GM23248 (cell line): Measurements from ENCODE around the gene MEGF11. TPM values are rescaled to one million over a fixed set of nuclear protein-coding genes. Genes with fewer than 3 reads are reported as not detected.

Experiments
- DNase-seq: peaks from one replicate; pipeline ENCODE4 v3.0.0-alpha.2; 2015
- H2AFZ ChIP-seq: fragments of 200-600 bp; sonication (generic); 2 replicates; pipeline ENCODE4 v1.6.1; 2016; ENCODE audit warnings: antibody characterized with exemption
- H3F3A ChIP-seq: fragments of 200-600 bp; sonication (generic); 2 replicates; pipeline ENCODE4 v1.6.1; 2016; ENCODE audit warnings: mild to moderate bottlenecking, antibody characterized with exemption, mixed run types; ENCODE audit not compliant: insufficient read depth
- H3K27ac ChIP-seq: fragments of 200-600 bp; sonication (generic); 2 replicates; pipeline ENCODE4 v1.5.1; 2016; ENCODE audit warnings: mild to moderate bottlenecking
- H3K27me3 ChIP-seq: fragments of 200-600 bp; sonication (generic); replicated peaks from 2 replicates; pipeline ENCODE4 v1.6.1; 2016; ENCODE audit warnings: mild to moderate bottlenecking; ENCODE audit not compliant: insufficient read depth
- H3K36me3 ChIP-seq: fragments of 200-600 bp; sonication (generic); 2 replicates; pipeline ENCODE4 v1.6.1; 2016; ENCODE audit warnings: low read depth, mild to moderate bottlenecking
- H3K4me1 ChIP-seq: fragments of 200-600 bp; sonication (generic); 2 replicates; pipeline ENCODE4 v1.6.1; 2016; ENCODE audit warnings: mild to moderate bottlenecking; ENCODE audit not compliant: insufficient read depth
- H3K4me2 ChIP-seq: fragments of 200-600 bp; sonication (generic); one replicate; pipeline ENCODE4 v1.6.1; 2016; ENCODE audit warnings: mild to moderate bottlenecking; ENCODE audit not compliant: unreplicated experiment
- H3K4me3 ChIP-seq: fragments of 200-600 bp; sonication (generic); 2 replicates; pipeline ENCODE4 v1.5.1; 2016; ENCODE audit warnings: mild to moderate bottlenecking
- H3K79me2 ChIP-seq: fragments of 200-600 bp; sonication (generic); 2 replicates; pipeline ENCODE4 v1.6.1; 2016; ENCODE audit warnings: mild to moderate bottlenecking; ENCODE audit not compliant: insufficient read depth
- H3K9ac ChIP-seq: fragments of 200-600 bp; sonication (generic); 2 replicates; pipeline ENCODE4 v1.6.1; 2016; ENCODE audit warnings: mild to moderate bottlenecking
- H3K9me2 ChIP-seq: fragments of 200-600 bp; sonication (generic); 2 replicates; pipeline ENCODE4 v1.6.1; 2016; ENCODE audit warnings: mixed run types, mild to moderate bottlenecking, moderate library complexity; ENCODE audit not compliant: insufficient read depth
- H3K9me3 ChIP-seq: fragments of 200-600 bp; sonication (generic); one replicate; pipeline ENCODE4 v1.6.1; 2017; ENCODE audit warnings: low read depth
- H4K20me1 ChIP-seq: fragments of 200-600 bp; sonication (generic); 2 replicates; pipeline ENCODE4 v1.6.0; 2016; ENCODE audit not compliant: insufficient read depth
- EZH2 ChIP-seq: fragments of 200-600 bp; sonication (generic); IDR thresholded peaks from 2 replicates; pipeline ENCODE4 v1.6.1; 2018; ENCODE audit warnings: antibody characterized with exemption, mild to moderate bottlenecking; ENCODE audit not compliant: insufficient read depth, poor library complexity, severe bottlenecking
- EZH2phosphoT487 ChIP-seq: fragments of 200-600 bp; sonication (generic); IDR thresholded peaks from 2 replicates; pipeline ENCODE4 v1.6.1; 2018; ENCODE audit warnings: antibody characterized with exemption, moderate library complexity, mild to moderate bottlenecking, low read depth; ENCODE audit not compliant: insufficient read depth
- WGBS, 2 experiments: methylation state at CpG; one replicate each; pipeline ENCODE4 v1.1.6; 2015 to 2017; ENCODE audit warnings: low lambda C conversion rate in 2 of 2, low coverage in 1 of 2; ENCODE audit errors: missing lambda C conversion rate in 2 of 2; 5-methylcytosine and 5-hydroxymethylcytosine counted together
- in situ Hi-C: fragments of 300-500 bp; cut with MboI; formaldehyde crosslinking; loops from 2 replicates; pipeline ENCODE4 v1.15.0; 2020
- polyA plus RNA-seq: library from polyadenylated mRNA; unstranded; fragments of >200 nt; fragmentation: Nextera tagmentation; extraction: Ambion mirVana; gene quantifications from 2 replicates; pipeline ENCODE4 v1.2.1, GENCODE V29; 2016
- total RNA-seq: library from RNA; depleted of rRNA; stranded (reverse); fragments of >200 nt; shearing (Covaris generic); gene quantifications from 2 replicates; pipeline ENCODE4 v1.2.3, GENCODE V29; 2014

Gene MEGF11
- total and polyA plus RNA-seq, 2 experiments from 2014 or later = 0.14 TPM; not detected in 1

DNA sequence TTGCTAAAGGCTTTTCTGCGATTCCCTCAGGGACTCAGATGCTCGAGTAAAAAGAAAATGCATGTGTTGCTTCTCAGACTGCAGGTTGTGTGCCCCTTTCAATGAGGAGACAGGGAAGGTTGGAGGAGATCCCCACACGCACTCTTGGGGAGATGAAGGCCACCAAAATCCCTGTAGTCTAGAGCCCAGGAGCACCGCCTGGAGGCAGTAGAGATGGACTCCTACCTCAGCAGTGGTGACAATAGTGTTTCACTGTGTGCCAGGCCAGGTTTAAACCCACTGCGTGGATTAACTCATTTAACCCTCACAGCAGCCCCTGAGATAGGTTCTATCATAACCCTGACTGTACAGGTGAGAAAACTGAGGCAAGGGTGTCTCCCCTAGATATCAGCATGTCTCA, 15.2 kb downstream of the MEGF11 start:
- H4K20me1 ChIP-seq = no peaks in the 10 kb centered on the region
- 43% methylated on average over 5 of the region's 5 CpGs for WGBS, 2 experiments

DNA sequence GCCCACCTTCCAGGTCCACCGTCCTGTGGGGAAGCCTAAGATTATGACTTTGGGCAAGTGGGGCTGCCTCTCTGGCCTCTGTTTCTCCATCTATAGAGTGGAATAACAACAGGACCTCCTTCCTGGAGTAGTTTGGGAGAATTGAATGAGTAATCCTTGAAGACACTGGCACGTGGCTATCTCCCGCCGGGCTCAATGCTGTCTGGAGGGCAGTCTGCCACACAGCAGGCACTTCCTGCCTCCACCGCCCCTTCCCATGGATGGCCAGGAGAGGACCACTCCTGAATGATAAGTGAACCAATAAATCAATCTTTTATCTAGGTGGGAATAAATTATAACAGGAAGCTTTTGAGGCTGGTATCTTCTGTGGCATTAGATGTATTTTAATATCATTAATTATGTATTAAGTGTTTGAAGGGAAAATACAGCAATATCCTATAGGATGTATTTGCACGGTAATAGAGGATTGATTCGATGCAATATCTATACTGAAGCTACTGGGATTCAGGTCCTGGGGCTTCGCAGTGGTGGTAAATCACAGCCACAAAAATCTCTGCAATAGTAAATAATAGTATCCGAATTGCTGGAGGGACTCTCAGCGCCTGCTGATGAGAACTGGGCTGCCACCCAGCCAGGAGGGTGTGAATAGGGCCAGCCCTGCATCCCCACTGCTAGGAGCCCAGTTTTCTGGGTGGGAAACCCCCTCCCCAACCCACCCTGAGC, 15.9 kb downstream of the MEGF11 start:
- Histone ChIP-seq H3K9me2 (no peaks in the 10 kb centered on the region), H3K27me3 (peaks cover 24% of the 10 kb centered on the region), H3K9ac (no peak overlapping the region), H3K36me3 (no peaks in the 10 kb centered on the region), H3K9me3 (no peaks in the 10 kb centered on the region), H2AFZ (no peak overlapping the region), H3K4me2 (no peak overlapping the region), H3K4me3 (no peak overlapping the region), H3K4me1 (no peaks in the 10 kb centered on the region), H3F3A (no peaks in the 10 kb centered on the region), H3K27ac (no peak overlapping the region), H4K20me1 (no peaks in the 10 kb centered on the region), H3K79me2 (no peaks in the 10 kb centered on the region)
- in situ Hi-C loops = no loop called here
- TF ChIP-seq EZH2 (no peak), EZH2phosphoT487 (no peak)
- peak; percentile 23 for DNase-seq
- 39% methylated on average over 10 of the region's 10 CpGs for WGBS, 2 experiments

More for the DNA sequence above, 15.2 kb downstream of the MEGF11 start:
- Histone ChIP-seq H3K79me2 (no peaks in the 10 kb centered on the region), H3F3A (no peaks in the 10 kb centered on the region), H3K9me3 (no peaks in the 10 kb centered on the region), H3K4me3 (no peak overlapping the region), H3K27me3 (peaks cover 27% of the 10 kb centered on the region), H3K27ac (no peak overlapping the region), H3K4me2 (no peak overlapping the region), H3K9ac (no peak overlapping the region), H3K9me2 (no peaks in the 10 kb centered on the region), H3K4me1 (no peaks in the 10 kb centered on the region), H2AFZ (no peak overlapping the region), H3K36me3 (no peaks in the 10 kb centered on the region)
- TF ChIP-seq EZH2 = no peak
- TF ChIP-seq EZH2phosphoT487 = no peak
- no peak for DNase-seq
- in situ Hi-C loops = no loop called here

DNA sequence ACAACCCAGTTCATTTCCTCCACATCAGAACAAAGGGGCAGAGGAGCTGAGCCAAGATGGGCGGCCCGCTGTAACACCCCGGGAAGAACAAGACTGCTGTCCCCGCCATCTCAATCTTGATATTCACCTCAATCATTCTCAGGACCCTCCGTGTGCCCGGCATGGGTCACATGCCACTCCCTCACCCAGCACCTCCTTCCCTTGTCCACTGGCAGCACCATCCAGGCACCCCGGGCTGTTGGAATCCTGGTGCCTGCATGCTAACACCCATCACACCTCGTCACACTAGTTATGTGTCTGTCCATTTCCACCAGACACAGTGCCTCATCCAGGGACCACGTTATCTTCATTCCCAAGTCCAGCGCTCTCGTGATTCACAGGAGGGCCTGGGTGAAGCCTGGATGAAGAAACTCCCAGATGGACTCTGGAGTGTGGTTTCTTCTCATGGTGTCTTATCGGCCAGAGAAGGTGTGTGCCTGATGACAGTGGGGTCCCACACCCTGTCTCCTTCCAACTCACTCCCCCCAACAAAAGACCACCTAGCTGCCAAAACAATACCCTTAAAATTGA, 16.7 kb downstream of the MEGF11 start:
- TF ChIP-seq EZH2phosphoT487 (no peak), EZH2 (no peak)
- Histone ChIP-seq H3K4me3 (no peak overlapping the region), H3K9ac (no peak overlapping the region), H3K9me2 (no peaks in the 10 kb centered on the region), H3K27me3 (peaks cover 24% of the 10 kb centered on the region), H3K4me1 (no peaks in the 10 kb centered on the region), H3K9me3 (no peaks in the 10 kb centered on the region), H3K79me2 (no peaks in the 10 kb centered on the region), H3F3A (no peaks in the 10 kb centered on the region), H4K20me1 (no peaks in the 10 kb centered on the region), H3K36me3 (no peaks in the 10 kb centered on the region), H3K27ac (no peak overlapping the region), H2AFZ (no peak overlapping the region), H3K4me2 (no peak overlapping the region)
- DNase-seq = no peak
- 51 to 55% methylated on average over 12 of the region's 12 CpGs for WGBS, 2 experiments
- in situ Hi-C loops = no loop called here

- no peak for TF ChIP-seq EZH2phosphoT487
- H3K9me2 ChIP-seq = no peaks in the 10 kb centered on the region
- H3K4me1 ChIP-seq = no peaks in the 10 kb centered on the region
- H3K27ac ChIP-seq = no peak overlapping the region
- 51 to 72% methylated on average over 2 of the region's 2 CpGs for WGBS, 2 experiments
- peaks cover 24% of the 10 kb centered on the region for H3K27me3 ChIP-seq
- H3K4me2 ChIP-seq = no peak overlapping the region
- H3K36me3 ChIP-seq = no peaks in the 10 kb centered on the region
- no peak overlapping the region for H3K4me3 ChIP-seq
- no peak overlapping the region for H3K9ac ChIP-seq
- DNase-seq = no peak
- H2AFZ ChIP-seq = no peak overlapping the region
- no peaks in the 10 kb centered on the region for H3K9me3 ChIP-seq
- H3K79me2 ChIP-seq = no peaks in the 10 kb centered on the region
- in situ Hi-C loops = no loop called here
- no peaks in the 10 kb centered on the region for H3F3A ChIP-seq
- H4K20me1 ChIP-seq = no peaks in the 10 kb centered on the region
These were observed 17.7 kb downstream of the MEGF11 start for GRCh38 chr15:66235866-66236265.
